ENCODE data around the gene DPYSL4.

The DPYSL4 gene

GRCh38 chr10:132179551-132180392 is 7.0 kb upstream of the DPYSL4 start:
- no peak for DNase-seq

GRCh38 chr10:132180736-132181135 is 6.0 kb upstream of the DPYSL4 start:
- no peak for DNase-seq

GRCh38 chr10:132181691-132182425 is 4.9 kb upstream of the DPYSL4 start:
- DNase-seq, result no peak

GRCh38 chr10:132182591-132182990 is 4.2 kb upstream of the DPYSL4 start:
- no peak for DNase-seq

- DNase-seq, result no peak
These were observed 3.7 kb upstream of the DPYSL4 start for GRCh38 chr10:132183046-132183445.

- no peak for DNase-seq
These were observed 1.7 kb upstream of the DPYSL4 start for GRCh38 chr10:132184816-132185593.

- DNase-seq, result peak; percentile 12
These were observed 904 bp upstream of the DPYSL4 start for GRCh38 chr10:132185601-132186487.

- DNase-seq, result no peak
These were observed 836 bp downstream of the DPYSL4 start for GRCh38 chr10:132187430-132188138.

- DNase-seq, result no peak
These were observed 1.6 kb downstream of the DPYSL4 start for GRCh38 chr10:132188331-132188730.

- no peak for DNase-seq
These were observed 2.3 kb downstream of the DPYSL4 start for GRCh38 chr10:132189016-132189415.

GRCh38 chr10:132189810-132190422 is 3.2 kb downstream of the DPYSL4 start:
- no peak for DNase-seq

GRCh38 chr10:132192076-132192975 is 5.6 kb downstream of the DPYSL4 start:
- no peak for DNase-seq

GRCh38 chr10:132192991-132193665 is 6.4 kb downstream of the DPYSL4 start:
- DNase-seq, result no peak

- DNase-seq, result no peak
These were observed 7.3 kb downstream of the DPYSL4 start for GRCh38 chr10:132193907-132194552.

- no peak for DNase-seq
These were observed 8.0 kb downstream of the DPYSL4 start for GRCh38 chr10:132194726-132195125.

GRCh38 chr10:132195366-132196075 is 8.8 kb downstream of the DPYSL4 start:
- no peak for DNase-seq

GRCh38 chr10:132196178-132197113 is 9.7 kb downstream of the DPYSL4 start:
- DNase-seq, result no peak
